Uterus (tissue), 4 donors: ENCODE measurements around the gene ARAP2. TPM values are rescaled to one million over a fixed set of nuclear protein-coding genes. Genes with fewer than 3 reads are reported as not detected.

Experiments
- DNase-seq, 2 donors: peaks; one replicate each; pipeline ENCODE4 v3.0.0-alpha.2; 2019 to 2020
- H3K27ac ChIP-seq, 2 donors: fragments of 200-600 bp; sonication (generic); 1 replicate in 1 of 2; 2 replicates in 1 of 2; pipeline ENCODE4 v1.5.1; 2016 to 2018
- H3K27me3 ChIP-seq, 2 donors: fragments of 200-600 bp; sonication (generic); one replicate each; pipeline ENCODE4 v1.5.1; 2018 to 2019; ENCODE audit warnings: control low read depth in 1 of 2
- H3K36me3 ChIP-seq, 2 donors: fragments of 200-600 bp; sonication (generic); one replicate each; pipeline ENCODE4 v1.5.1; 2019; ENCODE audit warnings: control low read depth in 1 of 2
- H3K4me1 ChIP-seq, 2 donors: fragments of 200-600 bp; sonication (generic); one replicate each; pipeline ENCODE4 v1.5.1; 2018 to 2019; ENCODE audit warnings: control low read depth in 1 of 2
- H3K4me3 ChIP-seq, 2 donors: fragments of 200-600 bp; sonication (generic); 1 replicate in 1 of 2; 2 replicates in 1 of 2; pipeline ENCODE4 v1.5.1; 2018 to 2019; ENCODE audit warnings: mild to moderate bottlenecking in 1 of 2
- H3K9me3 ChIP-seq, 2 donors: fragments of 200-600 bp; sonication (generic); one replicate each; pipeline ENCODE4 v1.5.1; 2019; ENCODE audit warnings: control low read depth in 1 of 2
- CTCF ChIP-seq, 4 experiments: fragments of 200-600 bp in 2 of 4; fragments of 450-650 bp in 2 of 4; sonication (generic) in 2 of 4; IDR thresholded peaks; one replicate each; pipeline ENCODE4 v1.5.1; 2016 to 2019; ENCODE audit warnings: antibody characterized with exemption in 4 of 4, mild to moderate bottlenecking in 2 of 4, moderate library complexity in 1 of 4
- POLR2A ChIP-seq, 2 donors: fragments of 450-650 bp; IDR thresholded peaks; one replicate each; pipeline ENCODE4 v1.6.1; 2016; ENCODE audit warnings: antibody characterized with exemption in 2 of 2, mild to moderate bottlenecking in 1 of 2, moderate library complexity in 1 of 2
- intact Hi-C: fragments of 100-400 bp; cut with DNase I; formaldehyde crosslinking; loops from one replicate; pipeline ENCODE4 v1.15.1; 2023; ENCODE audit warnings: low total_unique reads
- total RNA-seq, 4 donors: library from RNA; depleted of rRNA in 3 of 4; stranded (reverse); fragments of >200 nt in 3 of 4; gene quantifications; one replicate each; pipeline versions ENCODE4 v1.1.0 to v1.2.4, GENCODE V29; 2014 to 2023
- donor health status: DM: yes; HTN: yes; CAD: no.

Gene ARAP2
- total RNA-seq, 4 donors from 2014 or later = 10.5 to 134 (median 27.1) TPM

- no peaks in the 10 kb centered on the region for H3K36me3 ChIP-seq
- no peak overlapping the region for H3K27ac ChIP-seq
- no peak for TF ChIP-seq CTCF (IDR thresholded peaks at IDR 0.05)
- no peak for TF ChIP-seq POLR2A (IDR thresholded peaks at IDR 0.05)
- H3K4me1 ChIP-seq = no peaks in the 10 kb centered on the region
- H3K9me3 ChIP-seq = no peaks in the 10 kb centered on the region
- no peak for DNase-seq
- H3K27me3 ChIP-seq = no peaks in the 10 kb centered on the region
- no peak overlapping the region for H3K4me3 ChIP-seq
- intact Hi-C loops = no loop called here
Observed at GRCh38 chr4:36236159-36236558, 8.2 kb downstream of the ARAP2 start.

- H3K27me3 ChIP-seq = no peaks in the 10 kb centered on the region
- H3K27ac ChIP-seq = no peak overlapping the region
- H3K4me1 ChIP-seq = no peaks in the 10 kb centered on the region
- DNase-seq = no peak
- H3K4me3 ChIP-seq = no peak overlapping the region
- H3K36me3 ChIP-seq = no peaks in the 10 kb centered on the region
- no peak for TF ChIP-seq POLR2A (IDR thresholded peaks at IDR 0.05)
- TF ChIP-seq CTCF (IDR thresholded peaks at IDR 0.05) = no peak
- intact Hi-C loops = no loop called here
- H3K9me3 ChIP-seq = no peaks in the 10 kb centered on the region
Observed at GRCh38 chr4:36235306-36235705, 9.0 kb downstream of the ARAP2 start.

- Histone ChIP-seq H3K27ac (no peak overlapping the region), H3K27me3 (no peaks in the 10 kb centered on the region), H3K9me3 (no peaks in the 10 kb centered on the region), H3K36me3 (no peaks in the 10 kb centered on the region), H3K4me1 (no peaks in the 10 kb centered on the region), H3K4me3 (no peak overlapping the region)
- DNase-seq = no peak
- intact Hi-C loops = no loop called here
- no peak for TF ChIP-seq CTCF (IDR thresholded peaks at IDR 0.05)
- TF ChIP-seq POLR2A (IDR thresholded peaks at IDR 0.05) = no peak
Observed at GRCh38 chr4:36233567-36234266, 10.6 kb downstream of the ARAP2 start.

GRCh38 chr4:36230534-36230933, 13.8 kb downstream of the ARAP2 start:
- no peak for DNase-seq
- Histone ChIP-seq H3K36me3 (no peaks in the 10 kb centered on the region), H3K4me1 (no peaks in the 10 kb centered on the region), H3K9me3 (no peaks in the 10 kb centered on the region), H3K27me3 (no peaks in the 10 kb centered on the region), H3K4me3 (no peak overlapping the region), H3K27ac (no peak overlapping the region)
- intact Hi-C loops = no loop called here
- TF ChIP-seq CTCF (IDR thresholded peaks at IDR 0.05) (no peak), POLR2A (IDR thresholded peaks at IDR 0.05) (no peak)

- H3K4me1 ChIP-seq = no peaks in the 10 kb centered on the region
- TF ChIP-seq CTCF (IDR thresholded peaks at IDR 0.05) (no peak), POLR2A (IDR thresholded peaks at IDR 0.05) (no peak)
- intact Hi-C loops = no loop called here
- no peak overlapping the region for H3K27ac ChIP-seq
- H3K27me3 ChIP-seq = no peaks in the 10 kb centered on the region
- no peaks in the 10 kb centered on the region for H3K9me3 ChIP-seq
- H3K36me3 ChIP-seq = no peaks in the 10 kb centered on the region
- H3K4me3 ChIP-seq = no peak overlapping the region
- no peak for DNase-seq
Observed at GRCh38 chr4:36227913-36228312, 16.4 kb downstream of the ARAP2 start.
